ENCODE measurements around the gene HLA-DQA1.

DNA sequence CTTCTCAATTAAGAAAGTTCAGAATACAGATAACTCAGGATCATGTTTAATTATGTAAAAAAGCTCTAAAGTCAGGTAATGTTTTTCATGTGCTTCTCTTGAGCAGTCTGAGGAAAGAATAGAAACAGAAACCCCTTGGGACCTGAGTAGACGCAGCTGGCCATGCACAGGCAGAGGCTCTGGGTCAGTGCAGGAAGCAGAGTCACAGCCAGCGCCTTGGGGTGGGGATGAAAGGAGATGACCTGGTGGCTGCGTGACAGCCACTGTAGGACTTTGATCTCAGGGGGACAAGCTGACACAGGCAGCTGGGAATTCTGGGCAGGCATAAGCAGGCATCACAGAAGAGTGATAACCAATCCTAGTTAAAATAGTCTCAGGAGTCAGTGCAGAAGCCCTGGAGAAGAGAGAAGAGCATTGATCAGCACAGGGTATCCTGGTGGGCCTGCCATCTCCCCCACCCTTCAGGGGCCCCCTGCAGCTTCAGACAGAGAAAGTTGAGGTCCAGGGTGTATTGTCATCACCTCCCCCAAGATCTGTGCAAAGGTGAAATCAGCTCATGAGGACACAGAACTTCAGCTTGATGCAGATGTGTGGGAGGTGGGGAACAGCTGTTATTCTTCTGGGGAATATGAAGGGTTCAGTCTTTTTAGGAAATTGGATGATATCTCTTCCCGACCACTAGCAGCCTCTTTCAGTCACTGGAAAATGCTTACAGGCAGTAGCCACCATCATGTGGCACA lies 22.8 kb downstream of the HLA-DQA1 start:
- TF ChIP-seq, protein P1, sequence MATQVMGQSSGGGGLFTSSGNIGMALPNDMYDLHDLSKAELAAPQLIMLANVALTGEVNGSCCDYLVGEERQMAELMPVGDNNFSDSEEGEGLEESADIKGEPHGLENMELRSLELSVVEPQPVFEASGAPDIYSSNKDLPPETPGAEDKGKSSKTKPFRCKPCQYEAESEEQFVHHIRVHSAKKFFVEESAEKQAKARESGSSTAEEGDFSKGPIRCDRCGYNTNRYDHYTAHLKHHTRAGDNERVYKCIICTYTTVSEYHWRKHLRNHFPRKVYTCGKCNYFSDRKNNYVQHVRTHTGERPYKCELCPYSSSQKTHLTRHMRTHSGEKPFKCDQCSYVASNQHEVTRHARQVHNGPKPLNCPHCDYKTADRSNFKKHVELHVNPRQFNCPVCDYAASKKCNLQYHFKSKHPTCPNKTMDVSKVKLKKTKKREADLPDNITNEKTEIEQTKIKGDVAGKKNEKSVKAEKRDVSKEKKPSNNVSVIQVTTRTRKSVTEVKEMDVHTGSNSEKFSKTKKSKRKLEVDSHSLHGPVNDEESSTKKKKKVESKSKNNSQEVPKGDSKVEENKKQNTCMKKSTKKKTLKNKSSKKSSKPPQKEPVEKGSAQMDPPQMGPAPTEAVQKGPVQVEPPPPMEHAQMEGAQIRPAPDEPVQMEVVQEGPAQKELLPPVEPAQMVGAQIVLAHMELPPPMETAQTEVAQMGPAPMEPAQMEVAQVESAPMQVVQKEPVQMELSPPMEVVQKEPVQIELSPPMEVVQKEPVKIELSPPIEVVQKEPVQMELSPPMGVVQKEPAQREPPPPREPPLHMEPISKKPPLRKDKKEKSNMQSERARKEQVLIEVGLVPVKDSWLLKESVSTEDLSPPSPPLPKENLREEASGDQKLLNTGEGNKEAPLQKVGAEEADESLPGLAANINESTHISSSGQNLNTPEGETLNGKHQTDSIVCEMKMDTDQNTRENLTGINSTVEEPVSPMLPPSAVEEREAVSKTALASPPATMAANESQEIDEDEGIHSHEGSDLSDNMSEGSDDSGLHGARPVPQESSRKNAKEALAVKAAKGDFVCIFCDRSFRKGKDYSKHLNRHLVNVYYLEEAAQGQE (IDR thresholded peaks at IDR 0.05; ENCODE audit: insufficient read depth in 1 of 2, low read depth in 2 of 2, low read length in 2 of 2): no peak
- TF ChIP-seq POLR2AphosphoS5 (IDR thresholded peaks at IDR 0.05; ENCODE audit: low read depth, low read length) (no peak), SIN3A (IDR thresholded peaks at IDR 0.05; ENCODE audit: borderline replicate concordance, insufficient read depth, low read length) (no peak), TAF1 (IDR thresholded peaks at IDR 0.05; ENCODE audit: borderline replicate concordance, insufficient read depth, low read length) (no peak)

All from PFSK-1 (cell line).